CD4-positive, alpha-beta T cell treated with Interleukin-2 at 100 ng/mL for 4 hours (primary cell): Measurements from ENCODE around the gene LSM6.

ENCODE experiments used
- DNase-seq: peaks from one replicate; pipeline ENCODE4 v3.0.0-alpha.2; 2020; ENCODE audit warnings: low spot score

LSM6 gene

DNA sequence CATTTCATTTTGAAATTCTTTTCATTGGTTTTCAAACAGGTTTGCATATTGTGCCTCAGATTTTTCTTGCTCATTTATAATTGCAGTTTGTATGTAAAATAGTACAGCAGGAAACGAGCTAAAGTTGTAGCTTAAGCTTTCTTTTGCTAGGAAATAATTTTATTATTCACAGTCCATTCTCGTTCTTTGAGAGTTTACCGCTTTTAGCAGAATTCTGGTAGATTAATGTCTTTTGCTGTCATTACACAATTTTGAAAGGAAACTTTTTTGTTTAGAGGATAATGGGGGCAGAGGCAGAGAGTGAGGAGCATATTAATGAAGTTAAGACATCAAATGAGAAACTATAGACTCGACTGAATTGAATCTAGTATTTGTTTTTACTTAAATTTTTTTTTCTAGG lies 10.5 kb downstream of the LSM6 start:
- DNase-seq = no peak

DNA sequence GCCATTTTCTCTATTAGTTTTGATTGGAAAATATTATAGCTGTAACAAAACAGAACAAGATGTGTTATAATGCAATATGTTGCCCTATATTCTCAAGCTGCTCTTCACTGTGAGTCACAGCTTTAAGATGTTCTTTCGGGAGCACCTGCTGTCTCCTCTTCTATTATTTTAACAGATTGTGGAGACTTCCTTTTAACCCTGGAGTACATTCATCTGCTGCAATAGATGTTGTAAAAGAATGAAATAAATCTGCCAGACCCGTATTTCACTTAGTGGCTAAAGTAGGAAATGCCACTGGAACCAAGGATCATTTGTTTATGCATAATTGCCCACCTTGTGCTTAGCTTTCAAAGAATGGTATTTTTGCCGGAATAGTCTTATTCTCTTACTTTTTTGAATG lies 11.1 kb downstream of the LSM6 start:
- no peak for DNase-seq

- no peak for DNase-seq
Measured at GRCh38 chr4:146190456-146190855, 14.9 kb downstream of the LSM6 start.

GRCh38 chr4:146191766-146192458 lies 16.4 kb downstream of the LSM6 start:
- DNase-seq = no peak

GRCh38 chr4:146193628-146194027 lies 18.1 kb downstream of the LSM6 start:
- DNase-seq = no peak

DNA sequence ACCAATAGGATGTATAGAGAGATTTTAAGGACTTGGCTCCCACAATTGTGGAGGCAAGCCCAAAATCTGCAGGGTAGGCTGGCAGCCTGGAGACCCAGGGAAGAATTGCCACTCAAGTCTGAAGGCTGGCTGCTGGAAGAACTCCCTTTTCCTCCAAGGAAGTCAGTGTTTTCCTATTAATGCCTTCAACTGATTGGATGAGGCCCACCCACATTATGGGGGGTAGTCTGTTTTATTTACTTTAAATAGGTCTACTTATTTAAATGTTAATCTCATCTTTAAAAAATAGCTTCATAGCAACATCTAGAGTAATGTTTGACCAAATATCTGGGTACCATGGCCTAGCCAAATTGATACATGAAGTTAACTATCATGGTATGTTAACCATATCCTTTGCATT lies 18.7 kb downstream of the LSM6 start:
- no peak for DNase-seq

DNA sequence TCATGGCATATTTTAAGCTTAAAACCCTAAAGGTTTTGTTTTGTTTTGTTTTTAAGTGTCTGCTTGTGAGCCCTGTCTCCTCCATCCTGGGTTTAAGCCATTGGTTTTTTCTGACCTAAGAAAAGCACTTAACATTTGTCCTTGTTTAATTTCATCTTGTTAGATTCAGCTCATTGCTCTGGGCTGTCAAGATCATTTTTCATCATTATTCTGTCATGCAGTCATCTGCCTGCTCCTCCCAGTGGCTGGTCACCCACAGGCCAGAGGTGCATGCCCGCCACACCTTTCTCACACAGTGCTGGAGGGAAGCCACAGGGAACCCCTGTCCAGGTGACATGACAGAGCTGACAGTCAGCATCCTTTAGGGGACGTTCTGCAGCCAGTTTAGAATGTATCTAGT lies 27.1 kb downstream of the LSM6 start:
- no peak for DNase-seq

GRCh38 chr4:146207410-146207809 lies 31.9 kb downstream of the LSM6 start:
- no peak for DNase-seq

- no peak for DNase-seq
Measured at GRCh38 chr4:146210890-146211289, 35.4 kb downstream of the LSM6 start.

DNA sequence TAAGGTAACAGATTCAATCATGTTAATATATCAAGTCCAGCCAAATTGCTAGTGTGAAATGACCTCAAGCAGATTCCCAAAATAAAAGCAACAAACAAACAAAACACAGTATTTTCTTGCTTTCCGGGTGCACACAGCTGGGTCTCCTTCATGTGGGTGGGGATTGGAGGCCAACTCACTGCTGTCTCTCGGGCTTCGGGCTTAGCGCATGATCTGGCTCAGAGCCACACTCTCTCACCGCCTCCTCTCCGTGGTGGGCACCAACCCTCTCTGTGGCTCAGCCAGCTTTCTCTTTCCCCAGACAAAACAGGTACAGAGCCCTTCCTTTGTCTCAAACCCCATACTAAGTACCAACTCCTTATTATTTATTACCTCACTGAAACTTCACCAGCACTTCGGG lies 35.9 kb downstream of the LSM6 start:
- DNase-seq = no peak

- DNase-seq = no peak
Measured at GRCh38 chr4:146212781-146213180, 37.3 kb downstream of the LSM6 start.

- no peak for DNase-seq
Measured at GRCh38 chr4:146214238-146214637, 38.7 kb downstream of the LSM6 start, which contains the start of gene REELD1. REELD1 (plus strand) TSS chr4:146214538; CDS start chr4:146216953, 2,415 bp downstream.

DNA sequence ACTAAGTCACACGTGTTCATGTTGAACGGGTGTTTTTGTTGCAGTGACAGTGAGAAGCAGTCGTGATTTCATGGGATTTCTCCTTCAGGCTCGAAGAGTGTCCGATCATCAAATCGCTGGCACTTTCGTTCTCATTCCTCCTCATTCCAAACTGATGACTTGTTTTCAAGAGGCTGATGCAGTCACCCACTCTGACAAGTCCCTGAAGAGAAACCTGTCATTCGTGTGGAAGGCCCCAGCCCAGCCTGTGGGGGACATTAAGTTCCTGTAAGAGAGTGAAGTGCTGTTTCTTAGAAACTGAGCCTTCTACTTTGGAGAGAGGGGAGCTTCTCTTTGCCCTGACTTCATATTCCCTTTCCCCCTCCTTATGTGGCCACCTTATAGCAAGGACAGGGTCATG lies 46.8 kb downstream of the LSM6 start:
- DNase-seq = no peak

DNA sequence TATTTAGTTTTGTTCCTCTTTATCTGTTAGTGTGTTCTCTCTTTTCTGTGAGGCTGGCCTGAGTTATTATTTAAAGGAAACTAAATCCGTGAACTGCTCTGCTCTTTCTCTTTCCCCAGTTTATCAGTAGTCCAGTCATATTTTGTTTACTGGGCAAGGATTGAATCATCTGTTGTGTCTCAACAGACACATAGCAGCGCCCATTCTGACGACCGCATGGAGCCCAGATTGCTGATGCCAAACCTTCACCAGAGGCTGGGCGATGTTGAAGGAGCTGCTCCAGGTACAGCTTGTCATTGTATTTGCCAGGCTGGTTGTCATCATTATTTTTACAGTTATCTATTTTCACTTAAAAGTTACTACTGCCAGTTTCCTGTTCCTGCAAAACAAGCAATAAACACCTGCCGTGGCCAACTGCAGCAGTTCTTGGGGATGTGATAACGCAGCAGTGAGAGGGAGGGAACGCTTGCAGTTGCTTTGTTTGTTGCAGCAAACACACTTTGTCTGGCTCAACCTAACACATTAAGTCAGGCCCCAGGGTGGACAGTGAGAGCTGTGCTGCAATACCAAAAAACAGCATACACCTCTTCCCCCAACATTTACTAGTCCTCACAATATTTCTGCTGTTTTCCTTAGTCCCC lies 48.9 kb downstream of the LSM6 start:
- no peak for DNase-seq

DNA sequence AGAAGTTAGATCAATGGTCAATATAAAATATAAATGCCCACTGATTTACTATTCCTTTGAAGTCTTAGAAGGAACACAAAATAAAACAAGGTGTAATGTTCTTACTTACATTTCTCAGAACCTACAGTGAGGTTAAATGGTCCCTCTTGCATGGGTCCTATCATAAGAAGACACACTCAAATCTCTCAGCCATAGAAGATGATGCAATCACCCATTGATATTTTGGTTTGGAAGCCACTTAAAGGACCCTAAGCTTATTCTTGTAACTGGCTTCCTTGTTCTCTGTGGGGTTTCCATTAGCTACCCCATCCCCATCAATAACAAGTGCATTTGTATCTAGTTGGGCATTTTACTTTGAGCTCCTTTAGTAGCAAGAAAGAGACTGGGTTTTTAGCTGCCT lies 53.9 kb downstream of the LSM6 start:
- DNase-seq = no peak

DNA sequence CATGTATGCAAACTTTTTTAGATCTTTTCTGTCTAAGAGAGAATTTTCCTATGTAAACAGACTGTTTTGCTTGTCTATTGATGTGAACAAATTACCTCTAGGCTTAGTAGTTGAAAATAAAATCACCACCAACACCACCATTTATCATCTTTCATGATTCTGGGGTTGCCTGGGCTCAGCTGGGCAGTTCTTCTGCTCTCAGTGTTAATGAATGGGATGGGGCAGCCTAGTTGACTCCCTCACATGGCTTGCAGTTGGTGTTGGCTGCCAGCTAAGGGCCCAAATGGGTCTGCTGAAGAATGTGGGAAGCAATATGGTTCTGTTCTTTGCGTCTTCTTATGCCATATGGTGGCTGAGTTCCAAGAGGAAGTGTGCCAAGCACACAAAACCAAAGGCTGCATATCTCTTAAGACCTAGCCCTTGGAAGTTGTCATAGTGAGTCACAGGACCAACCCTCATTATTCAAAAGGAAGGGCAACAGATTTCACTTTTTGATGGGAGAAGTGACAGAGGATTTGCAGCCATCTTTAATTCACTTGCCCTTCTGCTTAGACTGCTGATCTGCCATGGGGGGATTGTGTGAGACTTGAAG lies 56.7 kb downstream of the LSM6 start:
- DNase-seq = no peak

- DNase-seq = no peak
Measured at GRCh38 chr4:146235654-146236177, 60.2 kb downstream of the LSM6 start.

- DNase-seq = no peak
Measured at GRCh38 chr4:146236216-146236615, 60.7 kb downstream of the LSM6 start.

DNA sequence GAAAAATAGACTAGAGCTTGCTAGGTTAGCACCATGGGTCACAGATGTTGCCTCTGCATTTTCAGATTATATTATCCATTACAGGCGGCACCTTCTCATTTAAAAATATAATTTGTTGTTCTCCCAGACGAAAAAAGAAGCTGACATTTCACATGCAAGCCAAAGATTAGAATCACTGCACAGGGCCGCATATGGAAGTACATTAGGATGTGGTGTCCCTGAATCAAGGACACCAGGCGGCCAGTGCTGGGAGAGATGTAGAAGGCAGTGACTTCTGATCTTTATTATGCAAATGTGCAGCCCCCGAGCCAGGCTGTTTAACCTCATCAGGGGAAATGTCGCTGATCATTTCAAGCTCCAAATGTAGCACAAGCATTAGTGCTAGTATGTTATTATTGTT lies 61.6 kb downstream of the LSM6 start:
- no peak for DNase-seq

GRCh38 chr4:146238107-146238506 lies 62.6 kb downstream of the LSM6 start:
- DNase-seq = no peak
